GM23338 (cell line): ENCODE measurements around the gene RAB21. TPM values are rescaled to one million over a fixed set of nuclear protein-coding genes. Genes with fewer than 3 reads are reported as not detected.

Experiments used
- ATAC-seq: fragments of 200-7000 bp; cut with Tn5 transposase; 3 replicates; pipeline ENCODE4 v1.9.1; 2020
- DNase-seq: peaks from one replicate; pipeline ENCODE4 v3.0.0-alpha.2; 2015; ENCODE audit warnings: low spot score
- H2AFZ ChIP-seq: fragments of 200-600 bp; sonication (generic); 2 replicates; pipeline ENCODE4 v1.8.0; 2016; ENCODE audit warnings: antibody characterized with exemption, mild to moderate bottlenecking, moderate library complexity
- H3F3A ChIP-seq: fragments of 200-600 bp; sonication (generic); replicated peaks from 2 replicates; pipeline ENCODE4 v1.8.0; 2017; ENCODE audit warnings: antibody characterized with exemption, mixed run types, low read depth
- H3K27ac ChIP-seq: fragments of 200-600 bp; sonication (generic); 2 replicates; pipeline ENCODE4 v1.6.1; 2016; ENCODE audit warnings: low read depth
- H3K27me3 ChIP-seq: fragments of 200-600 bp; sonication (generic); 2 replicates; pipeline ENCODE4 v1.8.0; 2016; ENCODE audit warnings: mild to moderate bottlenecking, mixed run types, moderate library complexity; ENCODE audit not compliant: insufficient read depth
- H3K36me3 ChIP-seq: fragments of 200-600 bp; sonication (generic); 2 replicates; pipeline ENCODE4 v1.8.0; 2016; ENCODE audit warnings: mild to moderate bottlenecking; ENCODE audit not compliant: insufficient read depth
- H3K4me1 ChIP-seq: fragments of 200-600 bp; sonication (generic); 2 replicates; pipeline ENCODE4 v1.8.0; 2016; ENCODE audit warnings: mild to moderate bottlenecking, moderate library complexity; ENCODE audit not compliant: insufficient read depth
- H3K4me2 ChIP-seq: fragments of 200-600 bp; sonication (generic); 2 replicates; pipeline ENCODE4 v1.7.1; 2017; ENCODE audit warnings: mixed run types
- H3K4me3 ChIP-seq: fragments of 200-600 bp; sonication (generic); 2 replicates; pipeline ENCODE4 v1.6.1; 2016; ENCODE audit warnings: mixed run types
- H3K79me2 ChIP-seq: fragments of 200-600 bp; sonication (generic); replicated peaks from 2 replicates; pipeline ENCODE4 v1.8.0; 2017; ENCODE audit warnings: mild to moderate bottlenecking; ENCODE audit not compliant: insufficient read depth
- H3K9me2 ChIP-seq: fragments of 200-600 bp; sonication (generic); 2 replicates; pipeline ENCODE4 v1.8.0; 2017; ENCODE audit not compliant: insufficient read depth
- H4K20me1 ChIP-seq: fragments of 200-600 bp; sonication (generic); replicated peaks from 2 replicates; pipeline ENCODE4 v1.8.0; 2017; ENCODE audit warnings: mild to moderate bottlenecking; ENCODE audit not compliant: insufficient read depth
- H3K27ac Mint-ChIP-seq: 2 replicates; pipeline ENCODE4 v1.8.0; 2020; ENCODE audit warnings: inconsistent platforms, mild to moderate bottlenecking, moderate library complexity, mixed read lengths
- H3K27me3 Mint-ChIP-seq: 3 replicates; pipeline ENCODE4 v1.8.0; 2022; ENCODE audit warnings: low read depth, mild to moderate bottlenecking, moderate library complexity, mixed read lengths, inconsistent platforms; ENCODE audit not compliant: insufficient read depth, poor library complexity
- H3K36me3 Mint-ChIP-seq: 3 replicates; pipeline ENCODE4 v1.8.0; 2021; ENCODE audit warnings: low read depth, mild to moderate bottlenecking, inconsistent platforms, moderate library complexity, mixed read lengths
- H3K4me1 Mint-ChIP-seq: 3 replicates; pipeline ENCODE4 v1.8.0; 2020; ENCODE audit warnings: mild to moderate bottlenecking, inconsistent platforms, mixed read lengths
- H3K4me3 Mint-ChIP-seq: 3 replicates; pipeline ENCODE4 v1.8.0; 2021; ENCODE audit warnings: moderate library complexity, mild to moderate bottlenecking, inconsistent platforms, mixed read lengths
- H3K9me3 Mint-ChIP-seq: 3 replicates; pipeline ENCODE4 v1.8.0; 2020; ENCODE audit warnings: moderate library complexity, mild to moderate bottlenecking, inconsistent platforms, mixed read lengths
- CREB1 ChIP-seq: fragments of 250-450 bp; sonication (Bioruptor Pico); IDR thresholded peaks from 2 replicates; pipeline ENCODE4 v1.5.0; 2020; ENCODE audit warnings: low read depth, mild to moderate bottlenecking, moderate library complexity
- CTCF ChIP-seq, 2 experiments: fragments of 200-600 bp in 1 of 2; sonication (generic) in 1 of 2; conservative IDR thresholded peaks; 2 replicates each; pipeline versions ENCODE4 v1.5.1 to v1.6.1; 2016 to 2017; ENCODE audit warnings: antibody characterized with exemption in 2 of 2, low read depth in 2 of 2, mild to moderate bottlenecking in 2 of 2, moderate library complexity in 1 of 2
- ETS1 ChIP-seq: IDR thresholded peaks from 2 replicates; pipeline ENCODE4 v1.6.1; 2016; ENCODE audit warnings: antibody characterized with exemption
- EZH2 ChIP-seq: fragments of 200-600 bp; sonication (generic); IDR thresholded peaks from one replicate; pipeline ENCODE4 v1.8.0; 2017; ENCODE audit warnings: antibody characterized with exemption, mild to moderate bottlenecking, low read depth; ENCODE audit not compliant: unreplicated experiment
- EZH2phosphoT487 ChIP-seq: fragments of 200-600 bp; sonication (generic); IDR thresholded peaks from one replicate; pipeline ENCODE4 v1.8.1; 2018; ENCODE audit warnings: antibody characterized with exemption; ENCODE audit not compliant: unreplicated experiment
- JUNB ChIP-seq: IDR thresholded peaks from one replicate; pipeline ENCODE4 v1.6.1; 2016; ENCODE audit warnings: antibody characterized with exemption; ENCODE audit not compliant: unreplicated experiment
- NANOG ChIP-seq: IDR thresholded peaks from 2 replicates; pipeline ENCODE4 v1.6.1; 2016; ENCODE audit warnings: antibody characterized with exemption, borderline replicate concordance
- POLR2AphosphoS5 ChIP-seq: IDR thresholded peaks from 2 replicates; pipeline ENCODE4 v1.6.1; 2016; ENCODE audit warnings: antibody characterized with exemption, low read depth
- REST ChIP-seq: IDR thresholded peaks from one replicate; pipeline ENCODE4 v1.6.1; 2018; ENCODE audit warnings: antibody characterized with exemption; ENCODE audit not compliant: unreplicated experiment
- STAT1 ChIP-seq: IDR thresholded peaks from one replicate; pipeline ENCODE4 v1.6.1; 2016; ENCODE audit warnings: antibody characterized with exemption; ENCODE audit not compliant: unreplicated experiment
- ZNF331 ChIP-seq: fragments of 250-450 bp; sonication (Bioruptor Pico); IDR thresholded peaks from 2 replicates; pipeline ENCODE4 v1.5.0; 2020; ENCODE audit warnings: low read depth, mild to moderate bottlenecking, moderate library complexity
- polyA plus RNA-seq: library from polyadenylated mRNA; unstranded; fragments of >200 nt; fragmentation: Nextera tagmentation; extraction: Ambion mirVana; gene quantifications from 2 replicates; pipeline ENCODE4 v1.2.1, GENCODE V29; 2016
- total RNA-seq: library from RNA; depleted of rRNA; stranded (reverse); fragments of >200 nt; shearing (Covaris generic); gene quantifications from 2 replicates; pipeline ENCODE4 v1.2.3, GENCODE V29; 2014; rRNA removed

Gene RAB21
- total and polyA plus RNA-seq, 2 experiments from 2014 or later: 9.8 to 27.2 TPM

- ATAC-seq: no peak
- peaks cover 9% of the 10 kb centered on the region for H4K20me1 ChIP-seq
- no peak overlapping the region for H3K27ac Mint-ChIP-seq
These were observed 94.6 kb downstream of the RAB21 start for GRCh38 chr12:71849109-71849851.

More at GRCh38 chr12:71849109-71849851, 94.6 kb downstream of the RAB21 start:
- H3K79me2 ChIP-seq: peaks cover 100% of the 10 kb centered on the region
- peaks cover 21% of the 10 kb centered on the region for H3K9me3 Mint-ChIP-seq
- H3K9me2 ChIP-seq: 0 out of 2 replicates have a peak, but pooled peaks cover 6% of the 10 kb centered on the region
- H3K27me3 Mint-ChIP-seq: no peaks in the 10 kb centered on the region
- H3K4me1 ChIP-seq: no peaks in the 10 kb centered on the region
- H2AFZ ChIP-seq: no peak overlapping the region
- peaks cover 36% of the 10 kb centered on the region for H3K36me3 Mint-ChIP-seq
- H3K27ac ChIP-seq: no peak overlapping the region
- no peak for TF ChIP-seq ZNF331
- TF ChIP-seq REST: no peak
- TF ChIP-seq ETS1: no peak
- no peak for TF ChIP-seq EZH2
- no peak for TF ChIP-seq POLR2AphosphoS5
- TF ChIP-seq CREB1: no peak
- no peak for TF ChIP-seq NANOG
- TF ChIP-seq EZH2phosphoT487: no peak
- TF ChIP-seq CTCF (conservative IDR thresholded peaks at IDR 0.05; ENCODE audit: low read depth in 2 of 2): no peak
- TF ChIP-seq JUNB: no peak
- TF ChIP-seq STAT1: no peak
- H3K4me3 Mint-ChIP-seq: no peak overlapping the region
- no peak for DNase-seq
- no peak overlapping the region for H3K4me3 ChIP-seq
- H3K36me3 ChIP-seq: no peaks in the 10 kb centered on the region
- no peaks in the 10 kb centered on the region; the same call in 2 of the 3 replicates for H3K4me1 Mint-ChIP-seq
- no peaks in the 10 kb centered on the region for H3K27me3 ChIP-seq
- no peak overlapping the region for H3K4me2 ChIP-seq
- H3F3A ChIP-seq: no peaks in the 10 kb centered on the region

Other genes with a start within 250 kb of the RAB21 start
- 30.3 and 45.9 TPM in 2 replicates for gene ZFC3H1, start 91.0 kb upstream of the RAB21 start, total RNA-seq
- gene ZFC3H1, start 91.0 kb upstream of the RAB21 start, polyA plus RNA-seq: 31.1 and 46.2 TPM in 2 replicates
- gene THAP2, start 90.6 kb upstream of the RAB21 start, total RNA-seq: 4.7 and 6.3 TPM in 2 replicates
- gene THAP2, start 90.6 kb upstream of the RAB21 start, polyA plus RNA-seq: 10.8 and 16.5 TPM in 2 replicates
- gene TMEM19, start 68.8 kb upstream of the RAB21 start, total RNA-seq: 14.1 and 21.0 TPM in 2 replicates
- gene TMEM19, start 68.8 kb upstream of the RAB21 start, polyA plus RNA-seq: 6.5 and 7.9 TPM in 2 replicates
- 34.1 and 35.9 TPM in 2 replicates for gene TBC1D15, start 84.9 kb downstream of the RAB21 start, total RNA-seq
- 19.9 and 27.0 TPM in 2 replicates for gene TBC1D15, start 84.9 kb downstream of the RAB21 start, polyA plus RNA-seq
- gene TPH2, start 184.0 kb downstream of the RAB21 start, total RNA-seq: 1.0 and 1.4 TPM in 2 replicates
- gene TPH2, start 184.0 kb downstream of the RAB21 start, polyA plus RNA-seq: 0.54 and 0.94 TPM in 2 replicates